OCI-LY7 (cell line): Measurements from ENCODE around the gene CHODL. TPM values are rescaled to one million over a fixed set of nuclear protein-coding genes. Genes with fewer than 3 reads are reported as not detected.

Experiments used
- BruUV-seq: library from RNA; stranded (reverse); fragments of 400-500 nt; replicated peaks from 2 replicates; lab custom pipeline; 2021; lab: Mats Ljungman, UMichigan
- CTCF ChIA-PET: fragments of 300-600 bp; sonication (Branson Sonifier 250); formaldehyde crosslinking; loops from one replicate; lab custom pipeline; 2022; ENCODE audit warnings: antibody characterized with exemption; ENCODE audit not compliant: unreplicated experiment; lab: Charles Lee
- POLR2A ChIA-PET: fragments of 300-600 bp; sonication (Branson Sonifier 250); formaldehyde crosslinking; loops from one replicate; lab custom pipeline; 2022; ENCODE audit warnings: antibody characterized with exemption; lab: Charles Lee
- DNase-seq: peaks from one replicate; pipeline ENCODE4 v3.0.0-alpha.2; 2015; ENCODE audit warnings: low spot score
- H2AFZ ChIP-seq: fragments of 200-600 bp; sonication (generic), shearing (Covaris generic); 2 replicates; pipeline ENCODE4 v1.6.1; 2014; ENCODE audit warnings: mild to moderate bottlenecking, antibody characterized with exemption, low read length, moderate library complexity
- H3K27ac ChIP-seq: fragments of 200-600 bp; sonication (generic); 2 replicates; pipeline ENCODE4 v1.5.1; 2014; ENCODE audit warnings: mixed run types, low read depth, mild to moderate bottlenecking, moderate library complexity, low read length, inconsistent platforms; ENCODE audit not compliant: poor library complexity, severe bottlenecking
- H3K36me3 ChIP-seq: fragments of 200-600 bp; sonication (generic); 2 replicates; pipeline ENCODE4 v1.6.1; 2014; ENCODE audit warnings: mild to moderate bottlenecking, antibody characterized with exemption, low read length, moderate library complexity, mixed read lengths; ENCODE audit not compliant: insufficient read depth
- H3K4me1 ChIP-seq: fragments of 200-600 bp; sonication (generic); 2 replicates; pipeline ENCODE4 v1.5.1; 2014; ENCODE audit warnings: mild to moderate bottlenecking, low read length; ENCODE audit not compliant: insufficient read depth, poor library complexity, severe bottlenecking
- H3K4me2 ChIP-seq: fragments of 200-600 bp; sonication (generic); 2 replicates; pipeline ENCODE4 v1.6.1; 2014; ENCODE audit warnings: mild to moderate bottlenecking, low read length
- H3K4me3 ChIP-seq: fragments of 200-600 bp; sonication (generic); 2 replicates; pipeline ENCODE4 v1.5.1; 2014; ENCODE audit warnings: mild to moderate bottlenecking, low read depth, low read length; ENCODE audit not compliant: poor library complexity, severe bottlenecking
- H3K79me2 ChIP-seq: fragments of 200-600 bp; sonication (generic); 2 replicates; pipeline ENCODE4 v1.6.1; 2016; ENCODE audit warnings: low read depth, mild to moderate bottlenecking, low read length, moderate library complexity, mixed read lengths; ENCODE audit not compliant: insufficient read depth
- H3K9me2 ChIP-seq: fragments of 200-600 bp; sonication (generic); 2 replicates; pipeline ENCODE4 v1.6.1; 2016; ENCODE audit warnings: mild to moderate bottlenecking, low read length, mixed read lengths; ENCODE audit not compliant: insufficient read depth
- H3K9me3 ChIP-seq: fragments of 200-600 bp; sonication (generic); 2 replicates; pipeline ENCODE4 v1.6.1; 2014; ENCODE audit warnings: mild to moderate bottlenecking, mixed run types, low read length, mixed read lengths
- H4K20me1 ChIP-seq: fragments of 200-600 bp; sonication (generic); 2 replicates; pipeline ENCODE4 v1.6.1; 2014; ENCODE audit warnings: mild to moderate bottlenecking, antibody characterized with exemption, low read length, moderate library complexity, mixed read lengths; ENCODE audit not compliant: insufficient read depth
- EZH2phosphoT487 ChIP-seq: fragments of 200-600 bp; sonication (generic); IDR thresholded peaks from 2 replicates; pipeline ENCODE4 v1.6.1; 2018; ENCODE audit warnings: low read depth, borderline replicate concordance, mild to moderate bottlenecking, mixed run types, antibody characterized with exemption, low read length, moderate library complexity, mixed read lengths
- intact Hi-C: fragments of 100-400 bp; cut with micrococcal nuclease; formaldehyde crosslinking; loops from one replicate; pipeline ENCODE4 v1.10.0; 2022; ENCODE audit not compliant: unreplicated experiment
- total RNA-seq, 2 experiments: library from RNA; depleted of rRNA in 1 of 2; stranded (reverse); fragments of >200 nt in 1 of 2; shearing (Covaris generic) in 1 of 2; gene quantifications; 2 replicates each; pipeline ENCODE4 v1.2.3, GENCODE V29; 2014 to 2022
- TF ChIP-seq, protein P1 (sequence below): fragments of 200-600 bp; sonication (generic); conservative IDR thresholded peaks from 2 replicates; pipeline ENCODE4 v1.5.1; 2014; ENCODE audit warnings: mild to moderate bottlenecking, antibody characterized with exemption, low read length, moderate library complexity, mixed read lengths

CHODL gene
- total RNA-seq, 2 experiments from 2014 or later: not detected

DNA sequence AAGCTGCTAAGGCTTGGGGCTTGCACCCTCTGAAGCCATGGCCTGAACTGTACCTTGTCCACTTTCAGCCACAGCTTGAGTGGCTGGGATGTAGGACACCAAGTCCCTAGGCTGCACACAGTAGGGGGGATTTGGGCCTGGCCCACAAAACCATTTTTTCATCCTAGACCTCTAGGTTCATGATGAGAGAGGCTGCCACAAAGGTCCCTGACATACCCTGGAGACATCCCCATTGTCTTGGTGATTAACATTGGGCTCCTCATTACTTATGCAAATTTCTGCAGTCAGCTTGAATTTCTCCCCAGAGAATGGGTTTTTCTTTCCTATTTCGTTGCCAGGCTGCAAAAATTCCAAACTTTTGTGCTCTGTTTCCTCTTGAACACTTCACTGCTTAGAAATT, 26.3 kb upstream of the CHODL start:
- TF ChIP-seq EZH2phosphoT487: no peak
- TF ChIP-seq, protein P1, sequence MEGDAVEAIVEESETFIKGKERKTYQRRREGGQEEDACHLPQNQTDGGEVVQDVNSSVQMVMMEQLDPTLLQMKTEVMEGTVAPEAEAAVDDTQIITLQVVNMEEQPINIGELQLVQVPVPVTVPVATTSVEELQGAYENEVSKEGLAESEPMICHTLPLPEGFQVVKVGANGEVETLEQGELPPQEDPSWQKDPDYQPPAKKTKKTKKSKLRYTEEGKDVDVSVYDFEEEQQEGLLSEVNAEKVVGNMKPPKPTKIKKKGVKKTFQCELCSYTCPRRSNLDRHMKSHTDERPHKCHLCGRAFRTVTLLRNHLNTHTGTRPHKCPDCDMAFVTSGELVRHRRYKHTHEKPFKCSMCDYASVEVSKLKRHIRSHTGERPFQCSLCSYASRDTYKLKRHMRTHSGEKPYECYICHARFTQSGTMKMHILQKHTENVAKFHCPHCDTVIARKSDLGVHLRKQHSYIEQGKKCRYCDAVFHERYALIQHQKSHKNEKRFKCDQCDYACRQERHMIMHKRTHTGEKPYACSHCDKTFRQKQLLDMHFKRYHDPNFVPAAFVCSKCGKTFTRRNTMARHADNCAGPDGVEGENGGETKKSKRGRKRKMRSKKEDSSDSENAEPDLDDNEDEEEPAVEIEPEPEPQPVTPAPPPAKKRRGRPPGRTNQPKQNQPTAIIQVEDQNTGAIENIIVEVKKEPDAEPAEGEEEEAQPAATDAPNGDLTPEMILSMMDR: no peak
- Histone ChIP-seq H3K36me3 (no peaks in the 10 kb centered on the region), H3K9me2 (no peaks in the 10 kb centered on the region), H3K27ac (no peak overlapping the region), H3K4me3 (no peak overlapping the region), H3K9me3 (no peaks in the 10 kb centered on the region), H3K79me2 (no peaks in the 10 kb centered on the region), H3K4me2 (no peak overlapping the region), H2AFZ (no peak overlapping the region), H3K4me1 (no peaks in the 10 kb centered on the region), H4K20me1 (no peaks in the 10 kb centered on the region)
- CTCF ChIA-PET: no interaction called here
- DNase-seq: no peak
- intact Hi-C loops: no loop called here
- BruUV-seq: no TSS peak
- POLR2A ChIA-PET: interaction anchor here (0.8 kb wide), 1 partner anchor 145 kb away, joined by 3 read pairs; no protein-coding TSS in a partner anchor

DNA sequence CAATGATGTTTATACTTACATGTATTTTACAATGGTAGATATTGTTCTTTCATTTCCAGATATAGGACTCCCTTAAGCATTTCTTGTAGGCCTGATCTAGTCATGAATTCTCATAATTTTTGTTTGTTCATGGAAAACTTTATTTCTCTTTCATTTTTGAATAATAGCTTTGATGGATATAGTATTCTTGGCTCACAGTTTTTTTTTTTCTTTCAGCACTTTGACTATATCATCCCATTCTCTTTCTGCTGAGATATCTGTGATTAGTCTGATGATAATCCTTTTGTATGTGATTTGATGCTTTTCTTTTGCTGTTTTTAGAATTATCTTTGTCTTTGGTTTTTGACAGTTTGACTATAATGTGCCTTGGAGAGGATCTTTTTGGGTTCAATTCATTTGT, 24.1 kb upstream of the CHODL start:
- H3K4me1 ChIP-seq: no peaks in the 10 kb centered on the region
- H3K9me3 ChIP-seq: no peaks in the 10 kb centered on the region
- ChIA-PET POLR2A (no interaction called here), CTCF (no interaction called here)
- no peak overlapping the region for H3K4me3 ChIP-seq
- no peak overlapping the region for H2AFZ ChIP-seq
- H3K4me2 ChIP-seq: no peak overlapping the region
- no peaks in the 10 kb centered on the region for H3K9me2 ChIP-seq
- intact Hi-C loops: no loop called here
- DNase-seq: no peak
- no TSS peak for BruUV-seq
- no peak for TF ChIP-seq EZH2phosphoT487
- TF ChIP-seq, protein P1: no peak
- H3K36me3 ChIP-seq: no peaks in the 10 kb centered on the region
- no peaks in the 10 kb centered on the region for H4K20me1 ChIP-seq
- H3K79me2 ChIP-seq: no peaks in the 10 kb centered on the region
- H3K27ac ChIP-seq: no peak overlapping the region

GRCh38 chr21:18222346-18222745, 22.3 kb upstream of the CHODL start:
- CTCF ChIA-PET: no interaction called here
- Histone ChIP-seq H4K20me1 (no peaks in the 10 kb centered on the region), H3K79me2 (no peaks in the 10 kb centered on the region), H3K4me3 (no peak overlapping the region), H3K4me1 (no peaks in the 10 kb centered on the region), H3K36me3 (no peaks in the 10 kb centered on the region), H3K27ac (no peak overlapping the region), H3K4me2 (no peak overlapping the region), H3K9me3 (no peaks in the 10 kb centered on the region), H2AFZ (no peak overlapping the region), H3K9me2 (no peaks in the 10 kb centered on the region)
- BruUV-seq: no TSS peak
- no peak for DNase-seq
- TF ChIP-seq EZH2phosphoT487: no peak
- TF ChIP-seq, protein P1: no peak
- intact Hi-C loops: no loop called here
- POLR2A ChIA-PET: no interaction called here
